T-helper 2 cell treated with Interferon-gamma antibody and Interleukin-4, amounts not matched to agents 100 ng/mL and 5 ng/mL, for 36 hours (primary cell): ENCODE measurements around the gene FAF1. TPM values are rescaled to one million over a fixed set of nuclear protein-coding genes. Genes with fewer than 3 reads are reported as not detected.

Experiments used
- intact Hi-C: fragments of 100-400 bp; cut with micrococcal nuclease; formaldehyde crosslinking; loops from one replicate; pipeline ENCODE4 v1.15.1; 2023
- total RNA-seq: library from RNA; stranded (reverse); gene quantifications from 2 replicates; pipeline ENCODE4 v1.2.3, GENCODE V29; 2022

The FAF1 gene
- total RNA-seq, 1 donor from 2014 or later, result 77.9 TPM

DNA sequence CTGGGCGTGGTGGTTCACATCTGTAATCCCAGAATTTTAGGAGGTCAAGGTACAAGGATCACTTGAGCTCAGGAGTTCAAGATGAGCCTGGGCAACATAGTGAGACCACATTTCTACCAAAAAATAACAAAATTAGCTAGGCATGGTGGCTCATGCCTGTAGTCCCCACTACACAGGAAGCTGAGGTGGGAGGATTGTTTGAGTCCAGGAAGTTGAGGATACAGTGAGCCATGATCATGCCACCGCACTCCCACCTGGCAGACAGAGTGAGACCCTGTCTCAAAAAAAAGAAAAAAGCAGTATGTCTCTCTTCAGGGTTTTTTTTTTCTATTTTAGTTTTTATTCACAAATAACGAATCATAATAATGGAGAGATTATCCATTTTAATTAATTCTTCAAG lies 303.1 kb downstream of the FAF1 start:
- intact Hi-C loops, result no loop called here

DNA sequence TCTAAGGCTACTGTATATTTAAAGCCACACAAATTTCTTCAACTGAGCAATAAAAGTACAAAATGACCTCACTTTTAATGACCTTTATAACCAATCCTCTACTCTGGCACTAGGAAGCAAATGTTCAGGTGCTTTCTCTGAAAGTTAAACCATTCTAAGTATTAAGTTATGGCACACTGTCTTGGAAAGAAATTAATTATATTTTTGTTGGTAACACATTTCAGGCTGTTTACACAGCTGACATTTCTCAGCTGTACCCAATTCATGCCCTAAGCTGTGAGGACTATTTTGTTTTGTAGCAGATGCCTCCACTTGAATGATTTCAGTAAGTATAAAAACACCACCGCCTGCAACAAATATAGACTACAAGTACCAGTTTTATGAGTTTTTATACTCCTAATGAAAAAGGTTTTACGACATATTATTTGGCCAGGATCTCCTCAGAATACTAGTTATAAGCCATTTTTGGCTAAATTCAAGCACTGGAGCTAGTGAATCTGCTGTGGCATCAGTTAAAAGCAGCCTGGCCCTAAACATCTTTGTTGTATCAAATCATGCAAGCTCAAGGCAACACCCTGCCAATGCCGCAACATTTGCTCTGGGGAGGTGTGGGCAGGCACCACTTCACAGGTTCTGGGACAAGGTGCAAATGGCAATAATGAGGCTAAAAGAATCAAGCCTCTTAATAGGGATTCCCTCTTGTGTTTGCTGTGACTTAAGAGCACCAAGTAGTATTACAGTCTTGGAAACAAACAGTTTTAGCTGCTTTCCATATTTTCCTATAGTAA lies 308.4 kb downstream of the FAF1 start:
- intact Hi-C loops, result no loop called here

DNA sequence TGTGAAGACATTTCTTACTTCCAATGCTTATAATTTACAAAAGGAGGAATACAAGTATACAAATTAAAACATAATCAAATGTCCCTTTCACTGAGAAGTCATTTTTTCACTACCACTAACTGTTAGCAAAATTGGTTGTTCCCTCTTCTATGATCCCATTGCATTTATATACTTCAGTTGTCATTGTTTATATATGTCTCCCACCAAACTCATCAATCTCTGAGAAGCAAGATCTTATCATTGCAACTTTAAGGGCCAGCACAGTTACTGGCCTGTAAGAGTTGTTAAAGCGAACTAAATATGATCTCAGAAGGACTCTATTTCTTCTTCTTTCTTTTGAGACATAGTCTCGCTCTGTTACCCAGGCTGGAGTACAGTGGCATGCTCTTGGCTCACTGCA lies 313.5 kb downstream of the FAF1 start:
- intact Hi-C loops, result no loop called here

DNA sequence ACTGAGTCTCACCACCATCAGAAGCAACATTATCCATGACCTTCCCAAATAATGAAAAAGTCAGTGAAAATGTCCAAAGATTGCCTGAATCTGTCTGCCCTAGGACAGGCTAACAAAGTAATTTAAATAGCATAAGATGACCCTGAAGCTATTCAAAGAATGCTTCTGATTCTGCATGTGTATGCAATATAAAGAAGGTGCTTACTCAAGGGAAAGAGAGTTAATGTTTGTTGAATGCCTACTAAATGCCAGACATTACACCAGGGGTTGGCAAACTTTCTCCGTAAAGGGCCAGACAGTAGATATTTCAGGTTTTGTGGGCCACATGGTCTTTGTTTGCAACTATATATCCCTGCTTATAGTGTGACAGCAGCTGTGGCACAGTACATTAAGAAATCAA lies 314.9 kb downstream of the FAF1 start:
- intact Hi-C loops, result no loop called here

DNA sequence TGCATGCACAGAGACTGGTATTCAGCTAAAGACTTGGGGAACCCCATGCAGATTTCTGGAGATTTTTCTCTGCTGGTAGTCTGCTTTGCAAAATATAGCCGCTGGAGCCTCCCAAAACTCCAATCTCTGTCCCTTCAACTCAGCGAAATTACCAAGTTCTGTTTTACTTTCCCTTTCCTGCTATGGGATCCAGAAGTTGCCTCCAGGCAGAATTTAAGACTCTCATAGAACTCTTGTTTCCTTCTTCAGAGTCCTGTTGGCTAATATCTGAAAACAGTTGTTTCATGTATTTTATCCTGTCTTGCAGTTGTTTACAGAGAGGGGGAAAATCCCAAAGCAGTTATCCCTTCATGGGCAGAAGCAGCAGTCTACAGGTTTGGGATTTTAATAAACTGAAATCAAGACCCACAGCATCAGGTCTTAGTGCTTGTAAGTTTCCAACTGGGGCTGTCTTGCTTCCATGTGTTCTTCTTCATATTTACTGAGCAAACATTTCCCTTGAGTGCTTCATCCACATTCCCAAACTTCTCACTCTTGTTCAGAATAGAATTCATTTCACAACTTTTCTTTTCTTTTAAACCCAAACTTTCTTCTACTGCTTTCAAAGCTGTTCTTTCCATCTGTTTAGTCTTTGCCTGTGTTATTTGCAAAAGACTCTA lies 315.5 kb downstream of the FAF1 start:
- intact Hi-C loops, result no loop called here

DNA sequence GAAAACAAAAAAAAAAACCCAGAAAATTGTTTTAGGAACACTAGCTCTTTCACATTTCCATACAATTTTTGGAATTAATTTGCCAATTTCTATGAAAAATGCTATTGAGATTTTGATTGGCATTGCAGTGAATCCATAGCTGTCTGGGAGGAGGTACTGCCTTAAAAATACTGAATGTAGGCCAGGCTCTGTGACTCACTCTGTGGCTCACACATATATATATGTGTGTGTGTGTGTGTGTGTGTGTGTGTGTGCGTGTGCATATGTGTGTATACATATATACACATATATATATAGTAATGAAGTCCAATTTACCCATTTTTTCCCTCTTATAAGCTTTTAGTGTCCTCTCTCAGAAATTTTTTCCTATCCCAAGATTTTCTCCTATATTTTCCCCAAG lies 322.6 kb downstream of the FAF1 start:
- intact Hi-C loops, result no loop called here

DNA sequence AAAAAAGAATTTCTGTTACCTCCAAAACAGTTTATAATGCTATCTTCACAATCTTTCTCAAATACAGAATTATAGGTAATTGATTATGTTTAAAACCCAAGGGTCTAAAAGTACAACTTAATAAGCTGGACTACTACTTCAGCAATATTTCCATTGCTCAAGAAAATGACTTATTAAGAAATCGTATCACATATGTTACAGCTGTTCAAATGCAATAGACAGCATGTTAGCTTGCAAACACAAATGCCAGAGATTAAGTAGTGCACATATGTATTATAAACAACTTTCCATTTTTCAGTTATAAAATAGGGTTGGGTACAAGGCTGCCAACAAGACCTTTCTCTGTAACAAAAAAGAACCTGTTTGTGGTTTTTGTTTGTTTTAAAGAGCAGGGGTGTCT lies 325.8 kb downstream of the FAF1 start:
- intact Hi-C loops, result no loop called here

DNA sequence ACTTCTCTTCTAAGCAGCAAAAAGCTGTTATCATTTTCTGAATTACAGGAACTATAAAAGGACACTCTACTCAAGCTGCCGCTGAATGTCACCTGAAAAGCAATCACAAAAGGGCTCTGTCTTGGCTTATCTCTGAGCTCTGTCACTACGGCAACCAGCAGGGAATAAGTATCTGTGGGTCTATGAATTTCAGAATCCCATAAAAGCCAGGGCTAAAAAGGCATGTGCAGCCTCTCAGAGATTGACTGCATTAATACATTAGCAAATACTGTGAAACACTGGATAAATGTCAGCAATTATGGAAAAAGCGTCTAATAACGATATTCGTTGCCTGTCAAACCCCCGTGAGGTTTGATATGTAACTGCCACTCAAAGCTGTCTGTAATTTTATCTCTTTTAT lies 326.6 kb downstream of the FAF1 start:
- intact Hi-C loops, result no loop called here

DNA sequence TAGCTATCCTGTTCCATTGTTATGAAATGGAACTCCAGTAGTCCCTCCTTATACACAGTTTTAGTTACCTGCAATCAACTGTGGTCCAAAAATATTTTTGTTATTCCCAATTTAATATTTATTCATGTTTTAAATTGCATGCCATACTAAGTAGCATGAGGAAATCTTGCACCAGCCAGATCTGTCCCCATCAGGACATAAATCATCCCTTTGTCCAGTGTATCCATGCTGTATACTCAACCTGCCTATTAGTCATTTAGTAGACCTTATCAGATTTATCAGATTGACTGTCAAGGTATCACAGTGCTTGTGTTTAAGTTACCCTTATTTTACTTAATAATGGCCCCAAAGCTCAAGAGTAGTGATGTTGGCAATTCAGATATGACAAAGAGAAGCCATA lies 328.9 kb downstream of the FAF1 start:
- intact Hi-C loops, result no loop called here

DNA sequence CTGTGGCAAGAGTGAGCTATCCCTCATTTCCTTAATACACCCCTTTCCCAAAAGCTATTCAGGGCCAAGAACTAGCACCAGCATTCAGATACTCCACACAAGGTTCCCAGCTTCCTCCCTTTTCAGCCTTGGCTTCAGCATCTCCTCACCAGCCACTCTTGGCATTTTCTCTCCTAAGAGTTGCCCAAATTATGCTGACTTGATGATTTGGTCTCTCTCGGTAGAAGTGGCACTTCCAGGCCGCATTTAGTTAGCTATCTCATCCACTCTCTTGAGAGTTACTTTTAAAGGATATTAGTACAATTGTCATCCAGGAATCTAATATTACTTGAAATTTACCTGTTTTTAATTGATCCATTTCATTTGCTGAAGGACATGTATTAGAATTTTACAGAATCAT lies 337.8 kb downstream of the FAF1 start:
- intact Hi-C loops, result no loop called here

DNA sequence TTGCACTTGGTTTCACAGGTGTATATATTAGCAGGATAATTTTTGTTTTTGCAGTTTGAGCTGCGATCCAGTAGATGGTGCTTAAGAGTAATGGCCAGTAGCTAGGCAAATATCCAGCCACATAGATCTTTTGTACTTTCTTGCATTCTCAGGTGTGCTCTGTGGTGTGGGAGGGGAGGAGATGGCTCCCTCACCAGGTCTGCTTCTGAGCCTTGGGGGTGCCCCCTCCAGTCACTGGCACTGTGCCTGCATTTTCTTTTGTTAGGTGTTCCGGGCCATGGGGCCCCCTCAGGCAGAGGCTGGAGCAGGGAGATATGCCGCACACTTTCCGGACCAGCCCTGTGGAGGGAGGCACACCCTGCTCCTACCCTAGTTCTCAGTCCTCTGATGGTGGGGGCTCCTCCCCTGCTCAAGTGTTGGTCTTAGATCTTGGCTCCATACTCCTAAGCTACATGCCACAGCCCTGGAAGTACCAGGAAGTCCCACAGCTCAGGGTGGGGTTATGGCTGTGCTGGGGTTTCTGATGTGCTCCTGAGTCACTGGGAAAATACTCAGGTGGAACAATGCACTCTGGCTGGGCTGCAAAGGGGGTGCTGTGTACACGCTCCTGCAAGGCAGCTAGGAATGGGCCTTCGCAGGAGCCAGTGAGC lies 339.3 kb downstream of the FAF1 start:
- intact Hi-C loops, result loop anchor here (1.0 kb wide), 1 partner anchor 83 kb away; no protein-coding TSS in a partner anchor

DNA sequence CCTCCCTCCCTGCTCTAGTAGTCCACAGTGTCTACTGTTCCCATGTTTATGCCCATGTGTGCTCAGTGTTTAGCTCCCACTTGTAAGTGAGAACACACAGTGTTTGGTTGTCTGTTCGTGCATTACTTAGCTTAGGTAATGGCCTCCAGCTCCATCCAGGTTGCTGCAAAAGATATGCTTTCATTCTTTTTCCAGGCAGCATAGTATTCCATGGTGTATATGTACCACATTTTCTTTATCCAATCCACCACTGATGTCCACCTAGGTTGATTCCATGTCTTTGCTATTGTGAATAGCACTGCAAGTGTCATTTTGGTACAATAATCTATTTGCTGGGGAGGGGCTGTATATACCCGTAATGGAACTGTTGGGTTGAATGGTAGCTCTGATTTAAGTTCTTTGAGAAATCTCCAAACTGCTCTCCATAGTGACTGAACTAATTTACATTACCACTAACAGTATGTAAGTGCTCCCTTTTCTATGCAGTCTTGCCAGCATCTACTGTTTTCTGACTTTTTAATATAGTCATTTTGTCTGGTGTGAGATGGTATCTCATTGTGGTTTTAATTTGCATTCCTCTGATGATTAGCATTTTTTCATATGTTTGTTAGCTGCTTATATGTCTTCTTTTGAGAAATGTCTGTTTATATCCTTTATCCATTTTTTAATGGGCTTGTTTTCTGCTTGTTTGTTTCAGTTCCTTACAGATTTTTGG lies 344.9 kb downstream of the FAF1 start:
- intact Hi-C loops, result no loop called here

DNA sequence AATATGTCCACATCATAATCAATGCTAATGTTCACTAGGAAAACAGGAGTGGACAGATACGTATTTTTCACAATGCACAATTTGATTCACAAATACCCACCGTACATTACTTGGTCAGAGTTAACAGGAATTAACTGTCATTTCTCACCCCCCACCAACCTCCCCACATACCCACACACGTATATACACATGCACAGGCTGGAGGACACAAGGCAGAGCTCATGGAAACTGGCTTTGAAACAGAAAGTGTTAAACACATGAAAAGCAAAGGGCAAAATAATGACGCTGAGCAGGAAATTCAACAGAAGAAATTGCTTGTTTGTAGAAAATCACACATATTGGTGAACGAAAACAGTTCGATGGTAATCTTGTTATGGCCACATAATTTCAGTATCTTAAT lies 348.4 kb downstream of the FAF1 start:
- intact Hi-C loops, result no loop called here

DNA sequence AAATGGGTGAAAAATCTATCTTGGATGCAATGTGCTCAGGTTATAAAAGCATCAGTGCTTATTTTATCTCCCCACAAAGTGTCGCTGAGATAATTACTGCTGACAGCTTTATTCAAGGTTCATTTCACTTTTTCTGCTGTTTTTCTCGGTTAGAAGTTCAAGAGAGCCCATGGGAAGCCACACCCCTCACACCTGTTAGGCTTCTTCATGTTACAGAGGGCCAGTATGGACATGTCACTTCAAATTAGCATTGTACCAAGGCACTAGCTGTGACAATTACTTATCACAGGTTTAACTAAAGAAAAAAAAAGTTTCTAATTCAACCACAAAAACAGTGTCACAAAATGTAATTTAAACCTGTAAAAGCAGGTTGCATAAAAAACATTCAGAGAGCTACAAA lies 349.5 kb downstream of the FAF1 start:
- intact Hi-C loops, result no loop called here

DNA sequence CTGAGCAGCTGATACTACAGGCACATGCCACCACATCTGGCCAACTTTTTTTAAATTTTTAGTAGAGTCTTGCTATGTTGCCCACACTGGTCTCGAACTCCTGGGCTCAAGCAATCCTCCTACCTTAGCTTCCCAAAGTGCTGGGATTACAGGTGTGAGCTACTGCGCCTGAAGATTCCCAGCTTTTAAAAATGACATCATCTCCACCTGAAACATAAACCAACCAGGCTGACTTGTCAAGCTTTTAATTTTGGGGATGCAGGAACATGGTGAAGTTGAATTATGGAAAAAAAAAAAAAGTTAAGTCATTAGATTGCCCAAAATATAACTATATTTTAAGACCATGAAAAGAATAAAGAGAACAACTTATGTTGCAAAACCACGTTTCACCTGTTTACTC lies 350.6 kb downstream of the FAF1 start:
- intact Hi-C loops, result no loop called here

DNA sequence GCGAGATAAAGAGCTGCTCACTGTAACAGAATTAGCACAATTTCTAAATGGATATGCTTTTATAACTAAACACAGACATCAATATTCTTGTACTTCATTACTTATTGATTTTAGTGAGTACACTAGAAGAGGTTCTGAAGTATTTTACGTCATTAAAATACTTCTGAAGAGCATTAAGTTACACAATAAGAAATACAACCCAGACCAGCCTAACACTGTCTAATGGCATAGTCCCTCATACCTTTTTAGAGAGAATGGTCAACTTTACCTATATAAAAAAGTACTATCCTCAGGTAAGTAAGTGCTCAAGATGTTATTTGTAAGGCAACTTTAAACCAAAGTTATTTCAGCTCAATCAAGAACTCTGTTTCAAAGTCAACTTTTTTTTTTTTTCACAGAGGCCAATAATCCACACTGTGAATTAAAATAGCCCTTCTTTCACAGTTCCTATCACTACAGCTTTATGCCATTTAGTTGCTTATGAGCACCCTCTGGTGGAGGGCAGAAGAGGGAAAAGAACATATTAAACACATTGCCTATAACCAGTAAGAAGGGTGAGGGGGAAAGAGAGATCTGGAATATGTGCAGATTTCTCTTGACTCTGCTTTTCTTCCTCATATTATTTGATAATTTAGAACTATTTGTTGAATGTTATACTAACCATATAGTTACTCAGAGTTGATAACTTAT lies 354.7 kb downstream of the FAF1 start:
- intact Hi-C loops, result no loop called here

DNA sequence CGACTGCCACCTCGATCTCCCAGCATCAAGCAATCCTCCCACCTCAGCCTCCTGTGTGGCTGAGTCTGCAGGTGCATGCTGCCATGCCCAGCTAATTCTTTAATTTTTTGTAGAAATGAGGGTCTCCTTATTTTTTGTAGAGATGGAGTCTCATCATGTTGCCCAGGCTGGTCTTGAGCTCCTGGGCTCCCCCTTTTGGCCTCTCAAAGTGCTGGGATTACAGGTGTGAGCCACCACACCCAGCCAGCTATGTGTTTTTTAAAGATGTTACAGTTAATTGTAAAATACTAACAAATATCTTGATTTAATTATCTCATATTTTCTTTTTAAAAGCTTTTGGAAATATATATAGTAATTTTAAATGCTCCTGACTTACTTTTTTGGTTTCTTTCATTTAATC lies 355.5 kb downstream of the FAF1 start:
- intact Hi-C loops, result no loop called here

DNA sequence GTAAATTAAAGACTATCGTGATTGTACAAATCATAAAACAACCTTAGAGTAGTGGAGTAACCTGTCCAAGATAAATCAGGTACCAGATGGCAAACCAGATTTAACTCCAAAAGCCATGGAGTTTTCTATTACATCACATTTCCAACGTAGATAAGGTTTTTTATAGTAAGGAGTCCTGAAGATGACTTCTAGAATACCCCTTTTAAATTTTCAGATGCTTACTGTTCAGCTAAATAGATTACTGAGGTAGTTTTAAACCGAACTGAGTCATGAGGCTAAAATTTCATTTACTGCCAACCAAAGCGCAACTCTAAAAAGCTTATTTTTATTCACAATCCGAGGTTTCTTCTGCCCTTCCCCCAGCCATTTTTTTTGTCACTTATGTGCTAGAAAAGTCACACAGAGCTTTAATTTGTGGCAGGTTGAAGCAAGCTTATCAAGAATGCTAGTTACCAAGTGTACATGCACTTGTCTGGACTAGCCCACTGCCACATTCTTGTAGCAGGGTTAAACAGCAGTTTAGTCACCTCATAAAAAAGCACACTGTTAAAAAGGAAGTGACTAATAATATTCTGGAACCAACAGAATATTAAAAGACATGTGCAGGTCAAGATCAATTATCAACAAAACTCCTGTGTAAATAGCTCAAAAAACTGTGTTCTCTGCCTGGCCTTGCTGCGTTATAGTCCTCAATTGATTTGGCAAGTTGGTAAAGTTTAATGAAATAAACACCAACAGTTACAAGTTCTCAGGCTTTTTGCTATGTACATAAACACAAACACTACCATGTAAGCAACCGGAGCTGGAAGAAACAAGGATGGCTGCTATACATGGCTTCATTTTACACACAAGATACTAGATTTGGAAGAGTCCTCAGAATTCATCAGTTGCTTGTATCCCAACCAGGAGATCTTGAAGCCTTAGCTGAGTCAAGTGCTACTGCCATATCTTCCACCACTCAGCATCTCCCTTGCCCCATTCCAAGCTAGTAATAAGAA lies 356.5 kb downstream of the FAF1 start:
- intact Hi-C loops, result no loop called here

DNA sequence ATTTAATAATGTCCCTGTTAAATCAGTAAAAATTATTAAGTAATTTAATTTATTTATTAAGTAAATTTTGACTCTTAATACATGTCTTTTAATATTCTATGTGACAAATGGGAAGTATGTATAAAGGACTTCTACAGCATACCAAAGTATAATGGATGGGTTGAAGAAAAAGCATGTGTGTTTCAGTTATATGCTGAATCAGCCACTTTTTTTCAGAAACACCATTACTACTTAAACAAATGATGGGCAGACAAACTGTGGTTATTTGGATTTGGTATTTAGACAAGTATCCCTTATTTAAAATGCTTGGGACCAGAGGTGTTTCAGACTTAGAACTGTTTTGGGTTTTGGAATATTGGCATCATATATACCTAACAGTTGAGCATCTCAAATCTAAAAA lies 360.5 kb downstream of the FAF1 start:
- intact Hi-C loops, result no loop called here

DNA sequence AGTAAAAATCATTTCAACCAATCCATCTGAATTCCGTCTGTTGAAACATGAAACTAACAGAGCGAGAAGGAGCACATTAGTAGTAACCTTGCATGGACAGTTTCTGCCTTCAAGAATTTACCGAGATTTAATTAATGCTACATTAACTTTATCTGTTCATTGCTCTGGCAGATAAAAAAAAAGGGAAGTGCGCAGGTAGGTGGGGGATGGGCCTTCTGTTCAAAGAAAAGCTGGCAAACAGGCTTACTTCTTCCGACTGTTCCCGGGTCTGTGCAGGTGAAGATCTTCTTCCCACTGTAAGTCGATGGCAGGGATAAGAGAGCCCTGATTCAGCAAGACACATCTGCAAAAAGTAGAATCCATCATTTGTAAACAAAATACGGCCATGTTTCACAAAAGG lies 364.2 kb downstream of the FAF1 start:
- intact Hi-C loops, result no loop called here
